22Rv1 (cell line): ENCODE results near the gene SIRT7.

ENCODE experiments used
- CTCF ChIP-seq: fragments of 450-650 bp; IDR thresholded peaks from 2 replicates; pipeline ENCODE4 v1.5.1; 2017; ENCODE audit warnings: mild to moderate bottlenecking
- ZFX ChIP-seq: fragments of 450-650 bp; IDR thresholded peaks from 2 replicates; pipeline ENCODE4 v1.6.1; 2017; ENCODE audit warnings: antibody characterized with exemption, borderline replicate concordance

GRCh38 chr17:81866440-81867169 is 51.4 kb downstream of the SIRT7 start:
- TF ChIP-seq CTCF (no peak), ZFX (no peak)
